Limb (tissue), 2 donors: ENCODE data around the gene FAM163A.

Experiments used
- DNase-seq, 2 donors: peaks; one replicate each; pipeline ENCODE4 v3.0.0-alpha.2; 2016; ENCODE audit errors: extremely low spot score in 2 of 2

The FAM163A gene

GRCh38 chr1:179750630-179751029, 7.5 kb downstream of the FAM163A start:
- DNase-seq = no peak

GRCh38 chr1:179753061-179753460, 10.0 kb downstream of the FAM163A start:
- DNase-seq = no peak

DNA sequence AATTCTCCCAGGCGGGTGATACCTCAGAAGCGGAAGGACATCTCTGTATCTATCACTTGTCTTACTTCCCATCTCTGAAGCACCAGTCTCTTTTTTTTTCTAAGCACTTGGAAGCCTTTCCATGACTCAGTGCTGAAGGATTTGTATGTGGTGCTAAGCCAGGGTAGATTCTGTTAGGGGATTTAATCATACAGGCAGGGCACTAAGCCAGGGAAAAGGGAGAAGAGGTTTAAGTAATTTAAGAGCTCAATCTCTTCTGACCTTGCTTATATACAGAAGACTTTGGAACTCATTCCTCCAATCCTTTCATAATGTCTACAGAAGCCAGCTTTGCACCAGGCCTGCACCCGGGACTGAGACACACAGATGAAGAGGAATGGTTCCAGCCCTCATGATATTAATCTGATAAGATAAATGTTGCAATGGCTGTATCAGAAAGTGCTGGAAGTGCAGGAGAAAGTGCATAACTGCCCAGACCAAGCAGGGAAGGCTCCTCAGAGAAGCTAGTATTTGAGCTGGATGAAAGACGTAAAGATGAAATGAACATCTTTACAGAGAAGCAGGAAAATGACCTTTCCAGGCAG, 11.0 kb downstream of the FAM163A start:
- DNase-seq = no peak

DNA sequence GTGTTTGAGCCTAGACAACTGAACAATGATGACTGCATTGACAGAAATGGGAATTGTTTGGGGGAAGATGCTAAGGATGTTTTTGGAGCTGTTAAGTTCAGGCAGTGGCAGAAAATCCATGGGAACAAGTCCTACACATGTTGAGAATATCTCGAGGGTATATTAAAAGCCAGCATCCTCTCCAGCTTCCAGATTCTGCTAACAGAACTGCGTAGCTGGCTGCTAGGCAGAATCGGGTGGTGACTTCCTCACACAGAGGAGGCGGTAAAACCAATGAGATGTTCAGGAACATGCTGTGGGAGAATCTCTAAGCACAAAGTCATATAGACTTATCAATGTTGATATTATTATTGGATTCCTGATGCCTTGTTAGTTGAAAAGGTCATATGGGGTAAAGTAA, 14.8 kb downstream of the FAM163A start:
- no peak for DNase-seq

GRCh38 chr1:179760521-179760920, 17.4 kb downstream of the FAM163A start:
- DNase-seq = no peak

- no peak for DNase-seq
These were observed 18.2 kb downstream of the FAM163A start for GRCh38 chr1:179761296-179761695.

DNA sequence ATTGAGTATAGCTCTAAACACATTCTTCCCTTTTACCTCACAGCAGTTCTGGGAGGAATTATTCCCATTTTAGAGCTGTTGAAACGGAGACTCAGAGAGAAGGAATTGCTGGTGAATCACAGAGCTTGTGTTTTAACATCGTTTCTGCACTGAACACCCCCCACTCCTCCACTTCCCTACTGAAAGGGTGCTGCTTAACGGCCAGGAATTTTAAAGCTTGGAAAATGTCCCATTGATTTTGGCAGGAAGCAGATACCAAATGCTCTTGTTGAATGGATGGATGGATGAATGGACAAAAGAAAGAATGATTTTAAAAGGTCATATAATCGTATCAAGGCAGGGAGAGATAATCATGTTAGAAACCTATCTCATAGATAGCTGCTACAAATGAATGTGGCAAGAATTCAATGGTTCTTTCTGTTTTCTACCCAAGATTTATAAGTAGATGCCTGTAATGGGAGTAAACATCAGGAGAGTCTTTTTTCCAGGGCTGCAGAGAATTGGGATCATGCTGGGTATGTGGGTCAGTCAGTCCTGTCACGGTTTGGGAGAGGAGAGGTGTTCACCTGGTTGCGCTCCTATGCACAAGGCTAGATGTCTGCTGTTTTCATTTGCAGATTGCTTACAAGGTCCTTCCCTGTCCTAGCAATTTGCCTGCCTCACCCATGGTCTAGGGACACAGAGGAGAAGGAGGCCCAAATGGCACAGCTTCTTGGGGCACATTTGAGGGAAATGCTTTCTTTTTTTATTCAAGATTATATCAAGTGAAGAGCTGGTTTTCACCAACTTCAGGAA, 19.0 kb downstream of the FAM163A start:
- DNase-seq = no peak

DNA sequence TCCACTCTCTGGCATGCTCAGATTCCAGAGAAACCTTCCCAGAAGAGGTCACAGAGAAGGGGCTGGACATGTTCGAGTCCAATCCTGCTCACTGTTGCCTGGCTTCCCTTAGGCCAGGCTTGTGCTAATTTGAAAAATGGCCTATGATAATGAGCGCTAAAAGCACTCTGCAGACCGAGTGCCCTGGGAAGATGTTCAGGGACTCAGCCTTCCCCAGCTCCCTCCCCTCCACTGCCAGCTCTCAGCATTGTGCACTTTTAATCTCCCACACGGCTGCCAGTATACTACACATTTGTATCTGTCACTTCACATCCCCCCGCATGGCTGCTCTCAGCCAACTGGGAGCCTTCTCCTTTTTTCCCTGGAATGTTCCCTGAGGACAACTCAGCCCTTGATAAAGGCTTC, 24.1 kb downstream of the FAM163A start:
- no peak for DNase-seq

- DNase-seq = no peak
These were observed 24.9 kb downstream of the FAM163A start for GRCh38 chr1:179767996-179768395.

GRCh38 chr1:179770887-179771502, 27.9 kb downstream of the FAM163A start:
- DNase-seq = no peak

DNA sequence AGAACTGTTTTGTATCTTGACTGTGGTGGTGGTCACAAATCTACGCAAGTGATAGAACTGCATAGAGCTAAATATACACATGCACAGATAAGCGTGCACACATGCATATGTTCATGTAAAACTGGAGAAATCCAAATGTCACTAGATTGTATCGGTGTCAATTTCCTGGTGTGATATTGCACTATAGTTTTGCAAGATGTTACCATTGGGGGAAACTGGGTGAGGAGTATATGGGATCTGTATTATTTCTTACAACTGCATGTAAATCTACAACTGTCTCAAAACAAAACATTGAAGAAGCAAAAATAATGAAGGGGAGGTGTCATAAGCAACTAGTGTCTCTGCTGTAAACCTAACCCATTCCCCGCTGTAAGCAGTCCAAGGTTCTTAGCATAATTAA, 30.2 kb downstream of the FAM163A start:
- DNase-seq = no peak

GRCh38 chr1:179774000-179774399, 30.9 kb downstream of the FAM163A start:
- DNase-seq = no peak

DNA sequence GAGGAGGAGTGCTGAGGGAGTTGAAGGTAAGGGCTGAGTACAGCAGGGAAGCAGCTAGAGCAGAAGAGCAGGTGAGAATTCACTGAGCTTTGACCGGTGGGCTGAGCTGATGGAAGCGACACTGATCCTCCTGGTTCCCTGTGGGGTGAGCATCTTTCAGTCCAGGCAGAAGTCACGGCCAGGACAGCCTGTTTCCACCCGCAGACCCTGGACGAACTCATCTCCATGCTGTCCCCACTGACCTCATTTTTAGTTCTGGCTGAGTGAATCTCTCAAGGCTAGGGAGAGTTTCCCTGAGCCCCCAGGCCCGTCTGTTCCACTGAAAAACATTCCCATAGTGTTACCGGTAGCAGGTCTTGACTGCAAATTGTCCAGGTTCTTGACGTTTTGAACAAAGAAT, 31.5 kb downstream of the FAM163A start:
- DNase-seq = no peak

DNA sequence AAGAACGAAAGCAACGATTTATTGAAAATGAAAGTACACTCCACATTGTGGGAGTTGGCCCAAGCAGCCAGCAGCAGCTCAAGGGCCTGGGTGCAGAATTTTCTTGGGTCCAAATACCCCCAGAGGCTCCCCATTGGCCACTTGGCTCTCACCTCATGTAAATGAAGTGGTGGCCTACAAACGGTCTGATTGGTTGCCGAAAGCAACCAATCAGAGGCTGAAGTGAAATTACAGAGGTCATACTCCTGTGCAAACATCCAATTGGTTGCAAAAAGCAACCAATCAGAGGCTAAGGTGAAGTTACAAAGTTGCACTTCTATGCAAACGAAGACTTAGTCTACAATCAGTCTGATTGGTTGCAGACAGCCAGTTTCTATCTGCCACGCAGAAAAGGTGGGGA, 31.9 kb downstream of the FAM163A start:
- no peak for DNase-seq

GRCh38 chr1:179776831-179777230, 33.7 kb downstream of the FAM163A start:
- no peak for DNase-seq

DNA sequence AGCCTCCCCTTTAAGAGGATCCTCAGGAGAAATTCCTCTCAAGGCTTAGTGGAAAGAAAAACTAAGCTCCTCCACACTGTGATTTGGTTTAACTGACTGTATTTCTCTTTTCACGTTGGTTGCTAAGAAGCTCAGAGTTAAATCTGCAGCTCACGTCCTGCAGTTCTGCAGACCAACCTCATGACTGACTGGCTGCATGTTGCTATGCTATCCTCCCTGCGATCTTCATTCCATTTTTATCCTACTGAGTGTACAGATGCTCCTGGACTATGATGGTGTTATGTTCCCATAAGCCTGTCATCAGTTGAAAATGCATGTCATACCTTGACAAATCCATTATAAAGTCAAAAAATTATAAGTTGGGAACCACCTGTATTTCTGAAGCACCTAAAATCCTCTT, 34.6 kb downstream of the FAM163A start:
- no peak for DNase-seq

DNA sequence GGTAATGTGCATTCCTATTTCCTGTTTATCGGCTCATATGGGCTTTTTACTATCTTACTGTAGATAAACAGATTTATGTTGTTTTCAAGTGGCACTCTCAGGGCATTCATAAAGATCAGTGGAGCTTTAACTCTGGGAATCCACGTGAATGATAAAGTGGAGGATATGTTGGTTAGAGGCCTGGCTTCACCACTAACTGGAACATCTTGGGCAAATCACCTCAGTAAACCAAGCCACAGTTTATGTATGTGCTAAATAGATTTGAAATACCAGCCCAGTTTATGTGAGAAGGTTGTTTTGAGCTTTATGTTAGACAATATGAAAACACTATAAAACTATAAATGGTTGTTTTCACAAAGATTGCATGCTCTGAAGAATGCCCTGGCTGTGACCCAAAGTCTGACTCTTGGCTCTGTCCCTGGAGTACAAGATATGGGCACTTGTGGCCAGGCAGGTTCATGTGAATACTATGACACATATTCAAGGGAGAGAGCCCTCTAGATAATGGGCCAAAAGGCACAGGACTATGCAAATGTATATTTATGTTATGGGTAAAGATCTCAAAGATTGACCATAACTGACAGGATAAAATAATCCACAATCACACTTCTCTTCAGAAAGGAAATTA, 36.7 kb downstream of the FAM163A start:
- DNase-seq = no peak

GRCh38 chr1:179781962-179782361, 38.9 kb downstream of the FAM163A start:
- no peak for DNase-seq

DNA sequence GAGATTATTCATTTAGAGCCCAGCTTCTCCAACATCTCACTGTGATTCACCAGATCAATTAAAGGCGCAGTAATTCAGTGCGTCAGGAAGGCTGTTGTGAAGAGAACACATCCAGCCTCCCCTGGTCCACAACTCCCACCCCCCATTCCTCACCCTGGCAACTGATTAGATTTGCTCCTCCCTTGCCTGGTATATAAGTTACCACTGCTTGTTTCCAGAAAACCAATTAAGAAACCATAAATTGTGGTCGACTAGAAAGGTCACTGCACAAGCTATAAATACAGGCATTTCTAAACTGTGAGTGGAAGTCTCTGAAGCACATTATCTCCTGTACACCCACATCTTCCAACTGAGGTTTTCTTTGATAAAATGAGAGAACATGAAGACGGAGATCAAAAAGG, 41.9 kb downstream of the FAM163A start:
- DNase-seq = no peak

DNA sequence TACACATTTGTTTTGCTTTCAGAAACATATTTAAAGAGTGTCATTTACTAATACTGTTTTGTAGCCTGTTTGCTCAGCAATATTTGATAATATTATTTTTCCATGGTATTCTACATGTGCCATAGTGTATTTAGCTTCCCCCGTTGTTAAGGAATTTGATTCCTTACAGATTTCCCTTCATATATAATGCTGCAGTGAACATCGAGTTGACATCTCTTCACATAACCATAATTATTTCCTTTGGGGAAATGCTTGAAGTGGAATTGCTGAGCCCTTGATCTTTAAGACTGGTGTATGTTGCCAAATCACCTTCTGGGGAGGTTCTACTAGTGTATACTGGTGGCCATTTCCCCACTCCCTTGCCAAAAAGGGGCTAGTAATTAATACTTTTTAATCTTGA, 42.6 kb downstream of the FAM163A start:
- no peak for DNase-seq

- DNase-seq = peak in 1 of 2 donors; percentile 43
These were observed 44.0 kb downstream of the FAM163A start for GRCh38 chr1:179786815-179787685.
